Fibroblast of lung (primary cell): ENCODE results near the gene DENND1A. TPM values are rescaled to one million over a fixed set of nuclear protein-coding genes. Genes with fewer than 3 reads are reported as not detected.
A peak's percentile ranks its signal among the peaks of the same experiment; 100 is the strongest.

Experiments
- DNase-seq, 2 donors: peaks; one replicate each; pipeline versions ENCODE4 v3.0.0 to v3.0.0-alpha.2; 2010; ENCODE audit warnings: low read depth in 2 of 2
- H2AFZ ChIP-seq: 2 replicates; pipeline ENCODE4 v1.5.1; 2012; ENCODE audit warnings: low read length, control low read depth, inconsistent platforms
- H3K27ac ChIP-seq: 2 replicates; pipeline ENCODE4 v1.5.1; 2011; ENCODE audit warnings: low read length, control low read depth; ENCODE audit not compliant: insufficient read depth
- H3K27me3 ChIP-seq: 2 replicates; pipeline ENCODE4 v1.5.1; 2011; ENCODE audit warnings: mild to moderate bottlenecking, low read length; ENCODE audit not compliant: control insufficient read depth, insufficient read depth
- H3K36me3 ChIP-seq: 2 replicates; pipeline ENCODE4 v1.5.1; 2011; ENCODE audit warnings: low read length; ENCODE audit not compliant: control insufficient read depth, insufficient read depth
- H3K4me1 ChIP-seq: 2 replicates; pipeline ENCODE4 v1.5.1; 2011; ENCODE audit warnings: low read length; ENCODE audit not compliant: control insufficient read depth, insufficient read depth; ENCODE audit errors: extremely low read depth
- H3K4me2 ChIP-seq: 2 replicates; pipeline ENCODE4 v1.5.1; 2011; ENCODE audit warnings: low read length, control low read depth; ENCODE audit not compliant: insufficient read depth; ENCODE audit errors: extremely low read depth
- H3K4me3 ChIP-seq, 4 experiments: fragments of 200-600 bp in 1 of 4; sonication (generic) in 1 of 4; replicated peaks in 1 of 4; 2 replicates each; pipeline ENCODE4 v1.5.1; 2011 to 2016; ENCODE audit warnings: low read length in 4 of 4, low read depth in 3 of 4, mild to moderate bottlenecking in 3 of 4, control low read depth in 2 of 4, inconsistent platforms in 1 of 4, mixed read lengths in 1 of 4; ENCODE audit not compliant: insufficient read depth in 1 of 4; ENCODE audit errors: control extremely low read depth in 1 of 4
- H3K79me2 ChIP-seq: 2 replicates; pipeline ENCODE4 v1.5.1; 2012; ENCODE audit warnings: mild to moderate bottlenecking, low read length, inconsistent platforms; ENCODE audit not compliant: control insufficient read depth, insufficient read depth
- H3K9ac ChIP-seq: 2 replicates; pipeline ENCODE4 v1.5.1; 2011; ENCODE audit warnings: mild to moderate bottlenecking, low read length, control low read depth; ENCODE audit not compliant: insufficient read depth
- H3K9me3 ChIP-seq: 2 replicates; pipeline ENCODE4 v1.5.1; 2012; ENCODE audit warnings: low read depth, low read length; ENCODE audit not compliant: control insufficient read depth, insufficient read depth
- H4K20me1 ChIP-seq: 2 replicates; pipeline ENCODE4 v1.5.1; 2011; ENCODE audit warnings: low read length; ENCODE audit not compliant: control insufficient read depth, insufficient read depth; ENCODE audit errors: extremely low read depth
- CTCF ChIP-seq, 2 donors: IDR thresholded peaks in 1 of 2; conservative IDR thresholded peaks in 1 of 2; 1 replicate in 1 of 2; 2 replicates in 1 of 2; pipeline ENCODE4 v1.5.1; 2011 to 2012; ENCODE audit warnings: low read length in 2 of 2, control low read depth in 1 of 2, inconsistent platforms in 1 of 2, low read depth in 1 of 2, mild to moderate bottlenecking in 1 of 2
- EZH2 ChIP-seq: IDR thresholded peaks from 2 replicates; pipeline ENCODE4 v1.5.1; 2012; ENCODE audit warnings: low read length, control low read depth, mild to moderate bottlenecking; ENCODE audit errors: missing control alignments
- polyA plus RNA-seq, 2 donors: library from polyadenylated mRNA; depleted of rRNA in 1 of 2; stranded (reverse) in 1 of 2; unstranded in 1 of 2; fragments of >200 nt; gene quantifications; 2 replicates each; pipeline ENCODE4 v1.2.1, GENCODE V29; 2011 to 2012; ENCODE audit warnings: missing spikeins in 1 of 2
- total RNA-seq: library from RNA; depleted of rRNA; stranded (reverse); fragments of >200 nt; gene quantifications from 2 replicates; pipeline ENCODE4 v1.2.1, GENCODE V29; 2014

Gene DENND1A
- total and polyA plus RNA-seq, 2 donors (not counting 1 experiment from before 2014, with no cell fraction given) = 13.0 to 18.3 TPM

GRCh38 chr9:123867034-123867433 lies 62.9 kb downstream of the DENND1A start:
- Histone ChIP-seq H3K27me3 (no peaks in the 10 kb centered on the region), H3K4me2 (no peak overlapping the region), H4K20me1 (no peaks in the 10 kb centered on the region), H3K36me3 (no peaks in the 10 kb centered on the region), H3K4me1 (no peaks in the 10 kb centered on the region), H3K27ac (no peak overlapping the region), H3K9ac (no peak overlapping the region), H3K79me2 (no peaks in the 10 kb centered on the region), H3K4me3 (no peak overlapping the region), H3K9me3 (no peaks in the 10 kb centered on the region), H2AFZ (no peak overlapping the region)
- TF ChIP-seq CTCF (conservative IDR thresholded peaks at IDR 0.05 in 1 of 2, IDR thresholded peaks at IDR 0.05 in 1 of 2; ENCODE audit: low read depth in 1 of 2, low read length in 2 of 2) = no peak
- TF ChIP-seq EZH2 = no peak
- DNase-seq = no peak

- Histone ChIP-seq H3K36me3 (no peaks in the 10 kb centered on the region), H3K4me3 (no peak overlapping the region), H3K27me3 (no peaks in the 10 kb centered on the region), H3K9ac (no peak overlapping the region), H3K4me1 (no peaks in the 10 kb centered on the region), H3K9me3 (no peaks in the 10 kb centered on the region), H3K4me2 (no peak overlapping the region), H3K79me2 (no peaks in the 10 kb centered on the region), H3K27ac (no peak overlapping the region), H2AFZ (no peak overlapping the region), H4K20me1 (no peaks in the 10 kb centered on the region)
- TF ChIP-seq CTCF (conservative IDR thresholded peaks at IDR 0.05 in 1 of 2, IDR thresholded peaks at IDR 0.05 in 1 of 2; ENCODE audit: low read depth in 1 of 2, low read length in 2 of 2) (no peak), EZH2 (no peak)
- DNase-seq = peak; percentile 9 to 35
Measured at GRCh38 chr9:123866497-123866896, 63.4 kb downstream of the DENND1A start.

- H3K36me3 ChIP-seq = no peaks in the 10 kb centered on the region
- TF ChIP-seq EZH2 (no peak), CTCF (conservative IDR thresholded peaks at IDR 0.05 in 1 of 2, IDR thresholded peaks at IDR 0.05 in 1 of 2; ENCODE audit: low read depth in 1 of 2, low read length in 2 of 2) (no peak)
- no peaks in the 10 kb centered on the region for H3K27me3 ChIP-seq
- H3K4me2 ChIP-seq = no peak overlapping the region
- no peaks in the 10 kb centered on the region for H3K79me2 ChIP-seq
- no peak overlapping the region for H3K27ac ChIP-seq
- no peaks in the 10 kb centered on the region for H3K4me1 ChIP-seq
- no peak overlapping the region for H3K9ac ChIP-seq
- no peaks in the 10 kb centered on the region for H4K20me1 ChIP-seq
- no peak overlapping the region for H2AFZ ChIP-seq
- H3K9me3 ChIP-seq = no peaks in the 10 kb centered on the region
- no peak for DNase-seq
- H3K4me3 ChIP-seq = no peak overlapping the region
Measured at GRCh38 chr9:123865226-123866000, 64.5 kb downstream of the DENND1A start.
